Osteoblast (primary cell): ENCODE results near the gene TIGIT. TPM values are rescaled to one million over a fixed set of nuclear protein-coding genes. Genes with fewer than 3 reads are reported as not detected.

Experiments
- DNase-seq: peaks from one replicate; pipeline ENCODE4 v3.0.0; 2011; ENCODE audit warnings: low spot score, mixed read lengths; ENCODE audit not compliant: insufficient read length; ENCODE audit errors: missing footprints
- H2AFZ ChIP-seq: 2 replicates; pipeline ENCODE4 v1.6.0; 2011; ENCODE audit warnings: mild to moderate bottlenecking, low read length
- H3K27ac ChIP-seq: 2 replicates; pipeline ENCODE4 v1.5.1; 2011; ENCODE audit warnings: mild to moderate bottlenecking, low read depth, low read length, moderate library complexity
- H3K27me3 ChIP-seq: 2 replicates; pipeline ENCODE4 v1.6.0; 2012; ENCODE audit warnings: mild to moderate bottlenecking, control low read depth, inconsistent platforms, low read length, moderate library complexity; ENCODE audit not compliant: insufficient read depth
- H3K36me3 ChIP-seq: 2 replicates; pipeline ENCODE4 v1.5.1; 2011; ENCODE audit warnings: mild to moderate bottlenecking, low read length, control low read depth, moderate library complexity; ENCODE audit not compliant: insufficient read depth
- H3K4me1 ChIP-seq: 2 replicates; pipeline ENCODE4 v1.5.1; 2011; ENCODE audit warnings: mild to moderate bottlenecking, low read length, control low read depth, moderate library complexity; ENCODE audit not compliant: insufficient read depth
- H3K4me2 ChIP-seq: 2 replicates; pipeline ENCODE4 v1.6.0; 2011; ENCODE audit warnings: mild to moderate bottlenecking, low read length; ENCODE audit not compliant: insufficient read depth
- H3K4me3 ChIP-seq: fragments of 200-600 bp; sonication (generic); 3 replicates; pipeline ENCODE4 v1.5.1; 2012; ENCODE audit warnings: mild to moderate bottlenecking, low read length, inconsistent platforms; ENCODE audit not compliant: insufficient read depth
- H3K79me2 ChIP-seq: 2 replicates; pipeline ENCODE4 v1.6.0; 2012; ENCODE audit warnings: mild to moderate bottlenecking, low read length, control low read depth, inconsistent platforms; ENCODE audit not compliant: insufficient read depth
- H3K9me3 ChIP-seq: 2 replicates; pipeline ENCODE4 v1.5.1; 2011; ENCODE audit warnings: low read depth, low read length, control low read depth
- H4K20me1 ChIP-seq: 2 replicates; pipeline ENCODE4 v1.6.0; 2012; ENCODE audit warnings: mild to moderate bottlenecking, low read length, control low read depth; ENCODE audit not compliant: insufficient read depth
- CTCF ChIP-seq: IDR thresholded peaks from 2 replicates; pipeline ENCODE4 v1.5.1; 2011; ENCODE audit warnings: mild to moderate bottlenecking, low read depth, low read length, moderate library complexity; ENCODE audit errors: extremely low read depth
- total RNA-seq: library from RNA; depleted of rRNA; stranded (reverse); fragments of >200 nt; gene quantifications from 2 replicates; pipeline ENCODE4 v1.2.3, GENCODE V29; 2012

The TIGIT gene
- total RNA-seq, 1 donor: not detected

GRCh38 chr3:114350690-114351089 is 56.9 kb downstream of the TIGIT start:
- Histone ChIP-seq H3K36me3 (peaks cover 8% of the 10 kb centered on the region), H3K79me2 (no peaks in the 10 kb centered on the region), H3K27ac (no peak overlapping the region), H3K9me3 (no peaks in the 10 kb centered on the region), H3K4me2 (no peak overlapping the region), H3K4me1 (no peaks in the 10 kb centered on the region), H3K4me3 (no peak overlapping the region), H2AFZ (no peak overlapping the region), H3K27me3 (no peaks in the 10 kb centered on the region), H4K20me1 (no peaks in the 10 kb centered on the region)
- TF ChIP-seq CTCF: no peak
- no peak for DNase-seq

GRCh38 chr3:114351123-114351821 is 57.4 kb downstream of the TIGIT start:
- Histone ChIP-seq H3K79me2 (no peaks in the 10 kb centered on the region), H3K4me1 (no peaks in the 10 kb centered on the region), H3K27ac (no peak overlapping the region), H3K9me3 (no peaks in the 10 kb centered on the region), H3K36me3 (peaks cover 8% of the 10 kb centered on the region), H3K4me2 (no peak overlapping the region), H4K20me1 (peaks cover 2% of the 10 kb centered on the region), H3K27me3 (no peaks in the 10 kb centered on the region), H2AFZ (no peak overlapping the region), H3K4me3 (no peak overlapping the region)
- no peak for DNase-seq
- TF ChIP-seq CTCF: no peak

- H3K9me3 ChIP-seq: no peaks in the 10 kb centered on the region
- no peak overlapping the region for H2AFZ ChIP-seq
- H3K27me3 ChIP-seq: no peaks in the 10 kb centered on the region
- TF ChIP-seq CTCF: no peak
- no peak overlapping the region for H3K4me3 ChIP-seq
- no peak overlapping the region for H3K27ac ChIP-seq
- H3K36me3 ChIP-seq: peaks cover 8% of the 10 kb centered on the region
- no peaks in the 10 kb centered on the region for H3K4me1 ChIP-seq
- DNase-seq: no peak
- peaks cover 5% of the 10 kb centered on the region for H4K20me1 ChIP-seq
- H3K4me2 ChIP-seq: no peak overlapping the region
- no peaks in the 10 kb centered on the region for H3K79me2 ChIP-seq
These were observed 58.0 kb downstream of the TIGIT start for GRCh38 chr3:114351822-114352145.

GRCh38 chr3:114355653-114356052 is 61.8 kb downstream of the TIGIT start:
- no peaks in the 10 kb centered on the region for H3K4me1 ChIP-seq
- no peaks in the 10 kb centered on the region for H3K9me3 ChIP-seq
- H4K20me1 ChIP-seq: peaks cover 5% of the 10 kb centered on the region
- H3K27ac ChIP-seq: no peak overlapping the region
- H3K36me3 ChIP-seq: no peaks in the 10 kb centered on the region
- H3K27me3 ChIP-seq: no peaks in the 10 kb centered on the region
- H3K4me2 ChIP-seq: no peak overlapping the region
- H3K79me2 ChIP-seq: no peaks in the 10 kb centered on the region
- no peak overlapping the region for H2AFZ ChIP-seq
- no peak overlapping the region for H3K4me3 ChIP-seq
- no peak for DNase-seq
- no peak for TF ChIP-seq CTCF
